Naive thymus-derived CD4-positive, alpha-beta T cell (primary cell): ENCODE measurements around the gene NSMCE4A. TPM values are rescaled to one million over a fixed set of nuclear protein-coding genes. Genes with fewer than 3 reads are reported as not detected.
"Not testable (repeated sequence)": the region's sequence is repeated elsewhere in the genome, so short reads cannot be mapped to it uniquely, and the experiment has no call there.

ENCODE experiments used
- ATAC-seq: fragments of 150-1000 bp; cut with Tn5 transposase; 2 replicates; pipeline ENCODE4 v1.10.0; 2021; ENCODE audit warnings: mild to moderate bottlenecking, moderate library complexity
- CTCF ChIA-PET: fragments of 350-600 bp; sonication (Branson Sonifier 250); formaldehyde crosslinking; loops from one replicate; lab custom pipeline; 2021; ENCODE audit warnings: antibody characterized with exemption; lab: Charles Lee
- POLR2A ChIA-PET: fragments of 350-600 bp; sonication (Branson Sonifier 250); formaldehyde crosslinking; loops from one replicate; lab custom pipeline; 2021; ENCODE audit warnings: antibody characterized with exemption, inconsistent platforms; lab: Charles Lee
- DNase-seq, 9 donors: peaks; one replicate each; pipeline versions ENCODE4 v3.0.0 to v3.0.0-alpha.2; 2020 to 2022; ENCODE audit warnings: mixed read lengths in 1 of 9
- H3K27ac ChIP-seq: one replicate; pipeline ENCODE4 v1.7.0; 2013; ENCODE audit warnings: mild to moderate bottlenecking, low read depth, low read length, moderate library complexity
- H3K27me3 ChIP-seq, 2 donors: one replicate each; pipeline ENCODE4 v1.7.0; 2013; ENCODE audit warnings: low read length in 2 of 2, mild to moderate bottlenecking in 2 of 2, moderate library complexity in 2 of 2; ENCODE audit not compliant: control insufficient read depth in 2 of 2, insufficient read depth in 2 of 2
- H3K36me3 ChIP-seq, 3 experiments: 1 replicate in 2 of 3; 2 replicates in 1 of 3; pipeline ENCODE4 v1.7.0; 2013; ENCODE audit warnings: low read length in 3 of 3, mild to moderate bottlenecking in 3 of 3, moderate library complexity in 1 of 3; ENCODE audit not compliant: insufficient read depth in 3 of 3, control insufficient read depth in 2 of 3
- H3K4me1 ChIP-seq, 2 donors: one replicate each; pipeline ENCODE4 v1.7.0; 2013; ENCODE audit warnings: low read length in 2 of 2, mild to moderate bottlenecking in 2 of 2, moderate library complexity in 1 of 2; ENCODE audit not compliant: control insufficient read depth in 2 of 2, insufficient read depth in 2 of 2
- H3K4me3 ChIP-seq: 2 replicates; pipeline ENCODE4 v1.7.0; 2013; ENCODE audit warnings: mild to moderate bottlenecking, low read length
- H3K9me3 ChIP-seq, 3 experiments: 1 replicate in 2 of 3; 2 replicates in 1 of 3; pipeline ENCODE4 v1.7.0; 2013; ENCODE audit warnings: low read length in 3 of 3; ENCODE audit not compliant: control insufficient read depth in 2 of 3
- H3K27ac Mint-ChIP-seq, 9 donors: one replicate each; pipeline ENCODE4 v1.8.0; 2020 to 2022; ENCODE audit warnings: mixed read lengths in 9 of 9, mild to moderate bottlenecking in 8 of 9, moderate library complexity in 5 of 9, inconsistent platforms in 2 of 9
- H3K27me3 Mint-ChIP-seq, 5 donors: one replicate each; pipeline ENCODE4 v1.8.0; 2021 to 2022; ENCODE audit warnings: mixed read lengths in 5 of 5, mild to moderate bottlenecking in 1 of 5
- H3K36me3 Mint-ChIP-seq, 5 donors: one replicate each; pipeline ENCODE4 v1.8.0; 2020 to 2022; ENCODE audit warnings: mixed read lengths in 5 of 5, mild to moderate bottlenecking in 3 of 5, inconsistent platforms in 1 of 5
- H3K4me1 Mint-ChIP-seq, 7 donors: one replicate each; pipeline ENCODE4 v1.8.0; 2020 to 2022; ENCODE audit warnings: mixed read lengths in 7 of 7, mild to moderate bottlenecking in 3 of 7, inconsistent platforms in 1 of 7
- H3K4me3 Mint-ChIP-seq, 10 donors: one replicate each; pipeline ENCODE4 v1.8.0; 2020 to 2022; ENCODE audit warnings: mild to moderate bottlenecking in 10 of 10, mixed read lengths in 10 of 10, moderate library complexity in 6 of 10, inconsistent platforms in 2 of 10
- H3K9me3 Mint-ChIP-seq, 11 donors: one replicate each; pipeline ENCODE4 v1.8.0; 2020 to 2022; ENCODE audit warnings: mixed read lengths in 11 of 11, mild to moderate bottlenecking in 4 of 11, inconsistent platforms in 1 of 11, moderate library complexity in 1 of 11
- intact Hi-C, 2 donors: fragments of 100-400 bp; cut with micrococcal nuclease; formaldehyde crosslinking; loops; one replicate each; pipeline ENCODE4 v1.15.1; 2023
- polyA plus RNA-seq, 2 donors: library from polyadenylated mRNA; unstranded; fragments of 300-500 nt; fragmentation: Illumina TruSeq; gene quantifications; one replicate each; pipeline ENCODE4 v1.2.3, GENCODE V29; 2021
- total RNA-seq, 6 experiments: library from RNA in 5 of 6; stranded (reverse) in 5 of 6; gene quantifications; 1 replicate in 5 of 6; 2 replicates in 1 of 6; pipeline ENCODE4 v1.2.3 and lab custom pipeline; 2021 to 2026

Gene NSMCE4A
- total and polyA plus RNA-seq, 7 experiments from 2014 or later: 34.7 to 87.2 (median 57.0) TPM

DNA sequence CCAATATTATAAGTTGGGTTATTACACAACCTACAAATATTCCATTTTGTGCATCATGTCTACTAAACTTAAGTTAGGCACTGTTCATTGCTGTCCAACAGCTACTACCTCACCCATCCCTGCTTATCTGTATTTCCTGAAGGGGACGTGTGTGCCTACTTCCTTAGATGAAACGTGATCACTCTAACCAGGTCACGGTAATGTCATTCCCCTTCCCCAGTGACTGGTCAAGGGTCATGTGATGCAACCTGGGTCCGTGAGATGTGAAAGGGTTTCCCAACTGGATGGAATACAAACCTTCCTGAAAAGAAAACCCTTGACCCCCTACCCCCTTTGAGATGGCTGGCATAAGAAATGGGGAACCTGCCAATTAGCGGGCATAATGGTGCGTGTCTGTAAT, 1.6 kb upstream of the NSMCE4A start:
- peaks cover 0 to 11% (median 10%) of the 10 kb centered on the region in 5 donors for H3K36me3 Mint-ChIP-seq
- ATAC-seq (no peak), DNase-seq (no peak)
- Histone ChIP-seq H3K36me3 (peaks cover 0 to under 1% (median 0%) of the 10 kb centered on the region in 3 experiments), H3K9me3 (no peaks in the 10 kb centered on the region), H3K27ac (no peak overlapping the region), H3K27me3 (no peaks in the 10 kb centered on the region), H3K4me1 (peaks cover 6 to 11% of the 10 kb centered on the region in 2 donors), H3K4me3 (no peak overlapping the region)
- H3K4me3 Mint-ChIP-seq: peak overlapping the region in 9 of 10 donors; percentile 6 to 81 (median 62)
- no peak overlapping the region for H3K27ac Mint-ChIP-seq
- POLR2A ChIA-PET: no interaction called here
- CTCF ChIA-PET: no interaction called here
- peaks cover 15 to 27% (median 19%) of the 10 kb centered on the region in 7 donors for H3K4me1 Mint-ChIP-seq
- peaks cover 0 to 1% (median 0%) of the 10 kb centered on the region in 11 donors for H3K9me3 Mint-ChIP-seq
- no peaks in the 10 kb centered on the region for H3K27me3 Mint-ChIP-seq
- intact Hi-C loops: loop anchor here (10.0 kb wide), 2 partner anchors 398 to 1008 kb away; partner anchors contain the start of genes PLEKHA1 (in 2 of the 2) and PSTK (in 1 of the 2)

DNA sequence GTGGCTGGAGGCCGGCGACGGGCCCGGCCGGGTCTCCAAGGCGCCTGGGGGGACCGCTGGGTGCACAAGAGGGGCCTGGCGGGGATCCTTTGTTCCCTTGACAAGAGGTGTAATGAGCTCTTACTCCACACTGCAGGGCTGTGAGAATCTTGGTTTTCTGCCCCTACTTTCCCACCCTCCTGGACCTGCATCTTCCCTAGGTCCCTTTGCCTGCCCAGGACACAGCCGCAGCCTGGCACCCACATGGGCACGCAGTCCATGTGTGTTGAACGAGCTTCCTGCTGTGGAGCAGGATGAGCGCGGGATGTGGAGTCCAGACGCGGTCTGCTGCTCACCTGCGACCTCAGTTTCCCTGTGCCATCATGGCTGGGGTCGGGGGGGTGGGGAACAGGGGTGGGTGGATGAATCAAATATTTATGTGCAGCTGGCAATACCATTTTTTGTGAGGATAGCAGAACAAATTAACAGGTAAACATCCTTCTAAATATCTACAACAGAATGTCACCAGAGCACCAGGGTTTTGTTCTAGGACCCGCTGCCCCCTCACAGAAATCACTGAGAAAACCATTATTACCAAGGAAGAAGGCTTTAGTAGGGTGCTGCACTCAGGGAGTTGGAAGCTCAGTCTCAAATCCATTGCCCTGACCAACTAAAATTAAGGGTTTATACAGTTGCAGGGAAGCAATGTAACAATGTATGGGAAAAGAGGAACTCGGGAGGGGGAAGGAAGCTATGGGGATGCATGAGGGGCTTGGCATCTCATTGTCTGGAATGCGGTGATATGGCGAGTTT, 474 bp upstream of the NSMCE4A start:
- ChIA-PET CTCF (interaction anchor here (1.0 kb wide), 1 partner anchor 48 kb away, joined by 3 read pairs; the partner anchor contains the start of gene ATE1), POLR2A (interaction anchor here (1.8 kb wide), 1 partner anchor 46 kb away, joined by 5 read pairs; no protein-coding TSS in a partner anchor)
- Mint-ChIP-seq H3K27ac (peak overlapping the region in 4 of 9 donors; percentile 42 to 60 (median 58)), H3K9me3 (no peaks in the 10 kb centered on the region), H3K27me3 (no peaks in the 10 kb centered on the region), H3K4me3 (peak overlapping the region; percentile 57 to 81 (median 76)), H3K36me3 (peaks cover 0 to 18% (median 11%) of the 10 kb centered on the region in 5 donors), H3K4me1 (peaks cover 15 to 34% (median 22%) of the 10 kb centered on the region in 7 donors)
- Histone ChIP-seq H3K4me1 (peaks cover 6 to 11% of the 10 kb centered on the region in 2 donors), H3K27ac (peak overlapping the region; percentile 74), H3K4me3 (peak overlapping the region; percentile 86), H3K9me3 (no peaks in the 10 kb centered on the region), H3K36me3 (peaks cover 2 to 5% (median 3%) of the 10 kb centered on the region in 3 experiments), H3K27me3 (no peaks in the 10 kb centered on the region)
- DNase-seq: no peak
- peak; percentile 3 for ATAC-seq
- intact Hi-C loops: loop anchor here (1.0 to 10.0 kb wide), 5 partner anchors 47 to 1125 kb away; partner anchors contain the start of genes ATE1 (in 2 of the 2), PLEKHA1 (in 2 of the 2), ACADSB (in 1 of the 2) and IKZF5 (in 1 of the 2)

- Mint-ChIP-seq H3K36me3 (peaks cover 0 to 19% (median 11%) of the 10 kb centered on the region in 5 donors), H3K27ac (peak overlapping the region in 5 of 9 donors; percentile 36 to 77 (median 65)), H3K4me3 (peak overlapping the region; percentile 71 to 86 (median 81)), H3K9me3 (no peaks in the 10 kb centered on the region), H3K4me1 (peaks cover 15 to 35% (median 22%) of the 10 kb centered on the region in 7 donors), H3K27me3 (no peaks in the 10 kb centered on the region)
- CTCF ChIA-PET: no interaction called here
- POLR2A ChIA-PET: interaction anchor here (0.8 to 1.8 kb wide), 2 partner anchors 45 to 46 kb away, joined by 5 read pairs; partner anchors contain the start of gene ATE1
- Histone ChIP-seq H3K36me3 (peaks cover 3 to 18% (median 4%) of the 10 kb centered on the region in 3 experiments), H3K4me3 (peak overlapping the region; percentile 86), H3K27ac (peak overlapping the region; percentile 74), H3K4me1 (peaks cover 6 to 11% of the 10 kb centered on the region in 2 donors), H3K9me3 (no peaks in the 10 kb centered on the region), H3K27me3 (no peaks in the 10 kb centered on the region)
- intact Hi-C loops: loop anchor here (2.0 to 10.0 kb wide), 5 partner anchors 401 to 1178 kb away; partner anchors contain the start of genes PLEKHA1 (in 2 of the 2), ACADSB (in 1 of the 2), BUB3 (in 1 of the 2) and IKZF5 (in 1 of the 2)
- ATAC-seq (peak; percentile 17), DNase-seq (peak in 1 of 9 donors; percentile 16)
Observed at GRCh38 chr10:121974019-121974534, 940 bp downstream of the NSMCE4A start.

DNA sequence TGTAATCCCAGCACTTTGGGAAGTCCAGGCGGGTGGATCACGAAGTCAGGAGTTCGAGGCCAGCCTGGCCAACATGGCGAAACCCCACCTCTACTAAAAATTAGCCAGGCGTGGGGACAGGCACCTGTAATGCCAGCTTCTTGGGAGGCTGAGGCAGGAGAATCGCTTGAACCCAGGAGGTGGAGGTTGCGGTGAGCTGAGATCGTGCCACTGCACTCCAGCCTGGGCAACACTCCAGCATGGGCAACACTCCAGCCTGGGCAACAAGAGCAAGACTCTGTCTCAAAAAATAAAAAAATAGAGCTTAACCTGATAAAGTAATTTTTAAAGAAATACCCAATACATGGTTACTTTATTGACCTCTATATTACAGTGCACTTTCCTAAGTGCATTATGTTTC, 5.9 kb downstream of the NSMCE4A start:
- CTCF ChIA-PET, intact Hi-C loops: not testable (repeated sequence)

DNA sequence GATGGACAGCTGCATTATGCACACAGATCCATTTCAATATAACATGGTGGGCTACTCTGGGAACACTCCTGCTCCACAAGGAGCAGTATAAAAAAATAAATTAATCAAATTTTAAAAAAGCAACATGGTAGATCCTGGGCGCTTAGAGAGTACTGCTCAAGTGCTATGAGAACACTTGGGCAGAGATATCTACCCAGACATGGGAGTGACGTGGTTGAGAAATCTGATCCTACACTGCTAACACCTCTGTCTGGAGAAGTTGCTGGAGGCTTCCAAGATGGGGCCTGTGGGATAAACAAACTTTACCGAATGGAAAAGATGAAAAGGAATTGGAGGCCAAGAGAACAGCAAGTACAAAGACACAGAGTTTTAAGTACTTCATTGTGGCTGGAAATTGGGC, 9.0 kb downstream of the NSMCE4A start:
- Histone ChIP-seq H3K36me3 (peaks cover 12 to 64% (median 17%) of the 10 kb centered on the region in 3 experiments), H3K9me3 (no peaks in the 10 kb centered on the region), H3K4me3 (no peak overlapping the region), H3K4me1 (no peaks in the 10 kb centered on the region), H3K27ac (no peak overlapping the region), H3K27me3 (no peaks in the 10 kb centered on the region)
- no peak overlapping the region for H3K4me3 Mint-ChIP-seq
- DNase-seq (no peak), ATAC-seq (no peak)
- no peaks in the 10 kb centered on the region for H3K27me3 Mint-ChIP-seq
- intact Hi-C loops: no loop called here
- H3K36me3 Mint-ChIP-seq: peaks cover 4 to 33% (median 19%) of the 10 kb centered on the region in 5 donors
- peak overlapping the region in 1 of 9 donors; percentile 59 for H3K27ac Mint-ChIP-seq
- CTCF ChIA-PET: no interaction called here
- no peaks in the 10 kb centered on the region for H3K9me3 Mint-ChIP-seq
- H3K4me1 Mint-ChIP-seq: peaks cover 0 to 6% (median 0%) of the 10 kb centered on the region in 7 donors
- POLR2A ChIA-PET: no interaction called here

More for the DNA sequence above, 5.9 kb downstream of the NSMCE4A start:
- H3K27ac Mint-ChIP-seq, POLR2A ChIA-PET, H3K4me3 ChIP-seq, H3K27ac ChIP-seq, H3K9me3 Mint-ChIP-seq, H3K9me3 ChIP-seq, H3K27me3 Mint-ChIP-seq, DNase-seq, H3K4me1 ChIP-seq, ATAC-seq, H3K4me3 Mint-ChIP-seq, H3K27me3 ChIP-seq: not testable (repeated sequence)
- peaks cover 12 to 62% (median 17%) of the 10 kb centered on the region in 3 experiments for H3K36me3 ChIP-seq
- Mint-ChIP-seq H3K36me3 (peaks cover 4 to 36% (median 18%) of the 10 kb centered on the region in 5 donors), H3K4me1 (peaks cover 12 to 28% (median 21%) of the 10 kb centered on the region in 7 donors)

- ATAC-seq (no peak), DNase-seq (no peak)
- H3K9me3 Mint-ChIP-seq: no peaks in the 10 kb centered on the region
- intact Hi-C loops: no loop called here
- ChIA-PET CTCF (no interaction called here), POLR2A (interaction anchor here (1.2 kb wide), 1 partner anchor 34 kb away, joined by 4 read pairs; the partner anchor contains the start of gene ATE1)
- peaks cover 4 to 42% (median 24%) of the 10 kb centered on the region in 5 donors for H3K36me3 Mint-ChIP-seq
- H3K27me3 Mint-ChIP-seq: no peaks in the 10 kb centered on the region
- Histone ChIP-seq H3K27me3 (no peaks in the 10 kb centered on the region), H3K9me3 (no peaks in the 10 kb centered on the region), H3K4me3 (no peak overlapping the region), H3K27ac (no peak overlapping the region), H3K4me1 (no peaks in the 10 kb centered on the region), H3K36me3 (peaks cover 2 to 40% (median 14%) of the 10 kb centered on the region in 3 experiments)
- no peak overlapping the region for H3K27ac Mint-ChIP-seq
- H3K4me3 Mint-ChIP-seq: no peak overlapping the region
- no peaks in the 10 kb centered on the region for H3K4me1 Mint-ChIP-seq
Observed at GRCh38 chr10:121961456-121961855, 13.6 kb downstream of the NSMCE4A start.
